ENCODE measurements around the gene HHIPL2. TPM values are rescaled to one million over a fixed set of nuclear protein-coding genes. Genes with fewer than 3 reads are reported as not detected.

The HHIPL2 gene
- polyA plus RNA-seq, 1 of the 3 experiments (the other 2 are of a cell fraction): 0.21 TPM

GRCh38 chr1:222555992-222556615, 8.2 kb upstream of the HHIPL2 start:
- peaks cover 41 to 45% of the 10 kb centered on the region in 2 experiments for H3K36me3 ChIP-seq (replicated peaks in 1 of 2; ENCODE audit: control insufficient read depth in 1 of 2, insufficient read depth in 2 of 2, low read length in 1 of 2)
- H3K9me2 ChIP-seq: no peaks in the 10 kb centered on the region
- POLR2A ChIA-PET: no interaction called here
- no peaks in the 10 kb centered on the region for H3K79me2 ChIP-seq (ENCODE audit: insufficient read depth)
- no peak for TF ChIP-seq RXRA (IDR thresholded peaks at IDR 0.05; ENCODE audit: borderline replicate concordance, low read depth)
- H3K9me3 ChIP-seq: no peaks in the 10 kb centered on the region
- no peaks in the 10 kb centered on the region for H3K27me3 ChIP-seq (ENCODE audit: insufficient read depth)
- H3K27ac ChIP-seq (ENCODE audit: low read depth in 2 of 2, low read length in 1 of 2): no peak overlapping the region
- no peaks in the 10 kb centered on the region for H4K20me1 ChIP-seq (ENCODE audit: insufficient read depth)
- no peak for DNase-seq
- CTCF ChIA-PET: interaction anchor here (0.8 to 2.5 kb wide), 3 partner anchors 9 to 91 kb away, joined by 3 to 6 read pairs (median 4); no protein-coding TSS in a partner anchor
- H3K4me2 ChIP-seq: no peak overlapping the region
- H3K4me1 ChIP-seq (ENCODE audit: control insufficient read depth in 1 of 2, insufficient read depth in 2 of 2, low read depth in 1 of 2, low read length in 1 of 2): no peaks in the 10 kb centered on the region
- H3K4me3 ChIP-seq (ENCODE audit: low read depth in 2 of 2, low read length in 1 of 2): no peak overlapping the region
- no peak overlapping the region for H3K9ac ChIP-seq
- WGBS (ENCODE audit: low lambda C conversion rate): 83% methylated on average over 2 of the region's 2 CpGs
- H3F3A ChIP-seq (replicated peaks; ENCODE audit: insufficient read depth): peaks cover 11% of the 10 kb centered on the region
- H2AFZ ChIP-seq (ENCODE audit: low read depth): no peak overlapping the region

GRCh38 chr1:222554177-222554576, 6.3 kb upstream of the HHIPL2 start:
- no peak overlapping the region for H3K4me3 ChIP-seq (ENCODE audit: low read depth in 2 of 2, low read length in 1 of 2)
- H2AFZ ChIP-seq (ENCODE audit: low read depth): no peak overlapping the region
- no peak overlapping the region for H3K27ac ChIP-seq (ENCODE audit: low read depth in 2 of 2, low read length in 1 of 2)
- ChIA-PET CTCF (no interaction called here), POLR2A (no interaction called here)
- H3F3A ChIP-seq (replicated peaks; ENCODE audit: insufficient read depth): peaks cover 11% of the 10 kb centered on the region
- no peak for DNase-seq
- H3K79me2 ChIP-seq (ENCODE audit: insufficient read depth): no peaks in the 10 kb centered on the region
- H3K36me3 ChIP-seq (replicated peaks in 1 of 2; ENCODE audit: control insufficient read depth in 1 of 2, insufficient read depth in 2 of 2, low read length in 1 of 2): peaks cover 29 to 30% of the 10 kb centered on the region in 2 experiments
- no peak for TF ChIP-seq NFIC (IDR thresholded peaks at IDR 0.05; ENCODE audit: borderline replicate concordance)
- TF ChIP-seq EP300 (IDR thresholded peaks at IDR 0.05; ENCODE audit: borderline replicate concordance in 1 of 2, low read depth in 1 of 2, low read length in 1 of 2): no peak
- TF ChIP-seq NRF1 (IDR thresholded peaks at IDR 0.05; ENCODE audit: low read depth, low read length): no peak
- no peak for TF ChIP-seq FOSL2 (IDR thresholded peaks at IDR 0.05; ENCODE audit: borderline replicate concordance, low read depth)
- TF ChIP-seq GATA2 (CRISPR knock-in tag; IDR thresholded peaks at IDR 0.05): no peak
- no peak for TF ChIP-seq FOXM1 (IDR thresholded peaks at IDR 0.05; ENCODE audit: low read depth)
- TF ChIP-seq SIN3A (IDR thresholded peaks at IDR 0.05; ENCODE audit: borderline replicate concordance, low read depth, low read length): no peak
- no peak for TF ChIP-seq RAD21 (IDR thresholded peaks at IDR 0.05; ENCODE audit: low read length)
- TF ChIP-seq CTCF (IDR thresholded peaks at IDR 0.05): no peak
- no peak for TF ChIP-seq SMC3 (IDR thresholded peaks at IDR 0.05; ENCODE audit: low read depth, low read length)
- no peak for TF ChIP-seq ELF1 (IDR thresholded peaks at IDR 0.05)
- TF ChIP-seq EZH2phosphoT487 (IDR thresholded peaks at IDR 0.05; ENCODE audit: borderline replicate concordance, low read depth): no peak
- no peak for TF ChIP-seq RXRA (IDR thresholded peaks at IDR 0.05; ENCODE audit: borderline replicate concordance, low read depth)
- no peak for TF ChIP-seq JUND (IDR thresholded peaks at IDR 0.05)
- TF ChIP-seq TCF12 (IDR thresholded peaks at IDR 0.05): no peak
- no peaks in the 10 kb centered on the region for H3K27me3 ChIP-seq (ENCODE audit: insufficient read depth)
- no peaks in the 10 kb centered on the region for H3K9me3 ChIP-seq
- 100% methylated on average over 5 of the region's 5 CpGs for WGBS (ENCODE audit: low lambda C conversion rate)
- no peak overlapping the region for H3K4me2 ChIP-seq
- H3K9ac ChIP-seq: no peak overlapping the region
- no peaks in the 10 kb centered on the region for H4K20me1 ChIP-seq (ENCODE audit: insufficient read depth)
- H3K9me2 ChIP-seq: no peaks in the 10 kb centered on the region
- H3K4me1 ChIP-seq (ENCODE audit: control insufficient read depth in 1 of 2, insufficient read depth in 2 of 2, low read depth in 1 of 2, low read length in 1 of 2): no peaks in the 10 kb centered on the region

All from SK-N-SH (cell line).